Posterior cingulate gyrus (tissue), 11 donors: ENCODE data around the gene ACP6.
"Not testable (repeated sequence)": the region's sequence is repeated elsewhere in the genome, so short reads cannot be mapped to it uniquely, and the experiment has no call there.

Source experiments
- DNase-seq, 10 donors: peaks; one replicate each; pipeline versions ENCODE4 v3.0.0 to v3.0.0-alpha.2; 2020 to 2021; ENCODE audit warnings: mixed read lengths in 3 of 10
- intact Hi-C: fragments of 100-400 bp; cut with DNase I; formaldehyde crosslinking; loops from one replicate; pipeline ENCODE4 v1.15.1; 2023

The ACP6 gene

DNA sequence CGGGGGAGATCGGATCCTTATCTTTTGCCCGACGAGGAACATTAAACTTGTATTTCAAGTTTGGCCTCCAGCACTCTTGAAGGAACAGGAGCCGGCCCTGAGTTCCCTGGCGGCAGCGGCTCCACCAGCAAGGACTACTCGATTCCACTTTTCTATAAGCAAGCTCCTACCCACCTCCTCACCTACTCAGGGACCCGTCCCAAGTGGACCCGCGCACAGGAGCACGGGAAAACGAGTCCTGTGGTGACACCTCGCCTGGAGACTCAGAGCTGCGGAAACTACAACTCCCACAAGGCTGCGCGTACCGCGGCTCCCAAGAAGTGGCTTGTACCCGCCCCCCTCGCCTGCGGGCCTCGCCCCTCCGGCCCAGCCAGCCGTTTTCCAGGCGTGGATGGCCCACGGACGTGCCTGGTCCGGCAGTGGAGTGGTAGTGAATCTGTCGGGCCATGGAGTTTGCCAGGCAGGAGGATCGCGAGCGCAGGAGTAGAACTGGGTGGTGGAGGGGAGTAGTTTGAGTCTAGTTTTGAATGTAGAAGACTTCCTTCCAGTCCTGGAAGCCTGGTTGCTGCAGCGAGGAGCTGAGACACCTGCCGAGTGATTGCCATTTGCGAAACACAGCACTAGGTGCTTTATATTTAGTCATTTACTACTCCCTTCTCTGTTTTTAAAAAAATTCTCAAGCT, at the start of gene ACP6:
Gene ACP6 (minus strand): TSS at position 206 of the 683 bp plus-strand sequence. CDS start 476 bp downstream, outside the sequence.
- intact Hi-C loops: no loop called here

DNA sequence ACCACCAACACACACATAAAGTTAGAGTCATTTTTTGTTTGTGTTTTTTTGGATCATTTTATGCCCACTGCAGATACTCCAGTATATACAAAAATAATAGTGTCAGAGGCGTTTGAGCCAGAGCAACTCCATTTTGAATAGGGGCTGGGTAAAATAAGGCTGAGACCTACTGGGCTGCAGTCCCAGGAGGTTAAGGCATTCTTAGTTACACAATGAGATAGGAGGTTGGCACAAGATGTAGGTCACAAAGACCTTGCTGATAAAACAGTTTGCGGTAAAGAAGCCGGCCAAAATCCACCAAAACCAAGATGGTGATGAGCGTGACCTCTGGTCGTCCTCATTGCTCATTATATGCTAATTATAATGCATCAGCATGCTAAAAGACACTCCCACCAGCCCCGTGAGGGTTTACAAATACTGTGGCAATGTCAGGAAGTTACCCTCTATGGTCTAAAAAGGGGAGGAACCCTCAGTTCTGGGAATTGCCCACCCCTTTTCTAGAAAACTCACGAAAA, 49.4 kb upstream of the ACP6 start:
- DNase-seq: no peak
- intact Hi-C loops: loop anchor here (10.0 kb wide), 1 partner anchor 165 kb away; no protein-coding TSS in a partner anchor

More for the DNA sequence above, at the start of gene ACP6:
- DNase-seq: peak; percentile 89 to 100 (median 97)

DNA sequence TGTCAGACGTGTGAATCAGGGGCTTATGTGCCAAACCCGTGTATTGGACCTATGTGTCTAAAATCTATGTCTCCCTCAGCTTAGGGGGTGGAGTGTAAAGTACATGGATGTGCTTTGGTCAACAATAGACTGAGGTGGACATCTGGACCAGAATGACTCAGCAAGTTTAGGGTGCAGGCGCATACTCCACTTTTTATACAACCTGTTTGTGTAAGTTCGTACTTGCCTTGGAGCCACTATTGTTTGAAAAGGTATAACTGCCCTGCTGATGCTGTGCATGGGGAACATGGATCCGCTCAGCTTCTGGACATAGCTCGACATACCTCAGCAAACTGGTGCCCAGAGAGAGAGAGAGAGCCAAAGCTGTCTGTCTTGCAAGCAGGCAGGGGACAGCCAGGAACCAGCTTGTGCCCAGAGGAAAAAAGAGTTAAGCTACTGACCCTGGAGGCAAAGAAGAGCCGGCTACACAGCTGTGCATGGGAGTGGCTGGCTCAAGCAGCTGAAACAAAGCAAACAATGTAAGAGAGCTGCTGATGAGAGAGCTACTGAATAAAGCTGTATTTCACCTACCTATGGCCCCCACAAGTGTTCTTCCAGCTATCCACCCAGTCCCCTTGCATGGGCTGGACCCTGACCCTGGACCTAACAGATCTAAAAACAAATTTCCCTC, 48.8 kb upstream of the ACP6 start:
- DNase-seq: no peak

DNA sequence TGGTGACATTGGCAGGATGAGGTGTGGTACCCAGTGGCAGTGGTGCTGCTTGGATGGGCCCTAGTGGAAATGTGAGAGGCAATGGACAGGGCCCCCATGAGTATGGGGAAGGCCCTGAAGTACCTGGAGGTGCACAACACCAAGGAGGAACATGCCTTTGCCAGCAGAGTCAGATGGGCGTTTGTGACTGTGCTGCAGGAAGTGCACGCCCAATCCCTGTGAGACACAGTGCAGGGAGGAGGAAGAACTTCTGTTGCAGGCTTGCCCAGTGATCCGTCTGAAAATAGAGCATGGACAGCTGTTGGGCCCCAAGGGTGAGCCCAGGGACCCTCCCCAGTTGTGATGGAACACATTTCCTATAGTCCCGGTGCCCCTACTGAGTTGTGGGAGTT, 47.4 kb upstream of the ACP6 start:
- intact Hi-C loops: no loop called here
- no peak for DNase-seq

More for the DNA sequence above, 48.8 kb upstream of the ACP6 start:
- intact Hi-C loops: no loop called here

DNA sequence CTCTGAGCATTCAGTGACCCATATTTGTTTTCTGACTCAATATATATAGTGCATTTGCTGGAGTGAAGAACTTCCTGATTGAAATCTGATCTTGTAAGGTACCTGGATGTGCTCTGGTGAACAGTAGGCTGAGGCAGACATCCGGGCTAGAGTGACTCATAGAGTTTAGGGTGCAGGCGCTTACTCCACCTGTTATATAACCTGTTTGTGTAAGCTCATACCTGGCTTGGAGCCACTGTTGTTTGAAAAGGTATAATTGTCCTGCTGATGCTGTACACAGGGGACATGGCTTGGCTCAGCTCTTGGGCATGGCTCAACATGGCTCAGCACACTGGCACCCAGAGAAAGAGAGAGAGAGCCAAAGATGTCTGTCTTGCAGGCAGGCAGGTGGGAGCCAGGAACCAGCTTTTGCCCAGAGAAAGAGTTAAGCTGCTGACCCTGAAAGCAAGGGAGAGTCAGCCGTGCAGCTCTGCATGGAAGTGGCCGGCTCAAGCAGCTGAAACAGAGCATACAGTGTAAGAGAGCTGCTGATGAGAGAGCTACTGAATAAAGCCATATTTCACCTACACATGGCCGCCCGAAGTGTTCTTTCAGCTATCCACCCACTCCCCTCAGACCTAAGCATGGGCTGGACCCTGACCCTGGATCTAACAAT, 46.9 kb upstream of the ACP6 start:
- DNase-seq: no peak
- intact Hi-C loops: no loop called here

DNA sequence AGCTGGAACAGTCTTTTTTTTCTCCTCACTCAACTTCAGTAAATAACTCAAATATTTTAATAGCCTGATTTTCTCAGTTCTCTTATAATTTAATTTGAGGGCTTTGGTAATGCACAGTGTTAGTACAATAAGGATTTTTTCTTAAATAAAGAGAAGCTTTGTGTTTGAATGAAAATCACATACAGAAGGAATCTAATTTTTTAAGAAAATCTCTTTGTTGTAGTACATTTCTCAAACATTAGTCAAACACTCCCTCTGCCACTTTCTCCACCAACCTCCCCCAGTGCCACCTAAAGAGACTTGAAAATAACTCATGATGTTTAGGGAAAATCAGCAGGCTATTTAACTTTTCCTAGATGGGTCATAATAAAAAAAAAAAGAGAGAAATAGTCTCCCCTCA, 42.3 kb upstream of the ACP6 start:
- intact Hi-C loops: no loop called here
- DNase-seq: no peak

DNA sequence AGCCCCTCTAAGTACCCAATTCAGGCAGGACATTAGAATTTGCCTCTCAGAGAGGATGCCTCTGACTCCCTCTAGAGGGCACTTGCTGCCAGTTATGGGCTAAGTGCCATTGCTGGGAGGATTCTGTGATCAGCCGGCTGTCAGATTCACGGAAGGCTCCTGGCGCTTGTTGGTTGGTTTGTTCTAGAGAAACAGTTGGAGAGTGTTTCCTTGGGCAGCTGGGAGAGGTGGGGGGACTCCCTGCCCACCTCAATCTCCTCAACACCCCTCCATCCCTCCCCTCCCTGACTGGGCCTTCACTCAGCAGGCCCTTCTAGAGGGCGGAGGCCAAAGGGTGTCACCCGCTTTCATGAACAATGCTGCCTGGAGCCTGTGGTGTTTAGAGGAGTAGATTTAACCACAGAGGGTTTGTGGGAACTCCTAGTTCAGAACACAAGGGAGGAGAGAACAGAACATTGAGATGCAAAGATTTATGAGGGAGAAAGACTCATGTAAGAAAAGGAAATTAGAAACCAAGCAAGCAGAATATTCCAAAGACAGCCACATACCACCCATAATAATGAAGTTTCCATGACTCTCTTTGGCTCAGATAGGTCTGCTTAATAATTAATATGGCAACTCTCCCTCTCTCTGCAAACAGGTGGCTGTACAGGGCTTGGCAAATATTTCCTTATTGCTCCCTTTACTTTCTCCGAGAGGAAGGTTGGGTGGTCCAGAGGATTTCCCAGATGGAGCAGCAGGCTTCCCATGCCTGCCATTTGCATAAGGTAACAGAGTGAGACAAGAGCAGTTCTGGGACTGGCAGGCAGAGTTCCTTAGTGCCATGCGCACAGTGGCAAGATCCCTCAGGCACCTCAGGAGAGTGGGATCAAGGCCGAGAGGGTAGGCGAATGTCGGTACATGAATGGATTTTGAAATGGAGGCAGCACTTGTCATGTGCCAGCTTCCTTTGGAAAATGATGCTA, 30.0 kb upstream of the ACP6 start:
- peak in 8 of 10 donors; percentile 28 to 93 (median 67) for DNase-seq
- intact Hi-C loops: no loop called here

DNA sequence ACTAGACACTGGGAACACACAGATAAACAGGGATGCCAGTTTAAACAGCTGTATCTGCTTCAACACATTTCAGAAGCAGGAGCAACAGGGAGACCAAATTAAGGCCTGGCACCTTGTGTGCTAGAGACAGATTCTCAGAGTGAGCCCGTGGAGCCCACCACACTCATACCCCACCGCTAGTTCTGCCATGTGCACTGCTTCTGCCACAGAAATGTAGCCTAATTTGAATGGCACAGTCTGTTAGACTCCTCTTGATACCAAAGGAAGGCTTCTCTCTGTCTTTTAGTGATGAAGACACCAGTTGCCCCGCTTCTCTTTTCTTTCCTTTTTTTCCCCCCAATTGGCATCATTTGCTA, 29.3 kb upstream of the ACP6 start:
- intact Hi-C loops: no loop called here
- no peak for DNase-seq

DNA sequence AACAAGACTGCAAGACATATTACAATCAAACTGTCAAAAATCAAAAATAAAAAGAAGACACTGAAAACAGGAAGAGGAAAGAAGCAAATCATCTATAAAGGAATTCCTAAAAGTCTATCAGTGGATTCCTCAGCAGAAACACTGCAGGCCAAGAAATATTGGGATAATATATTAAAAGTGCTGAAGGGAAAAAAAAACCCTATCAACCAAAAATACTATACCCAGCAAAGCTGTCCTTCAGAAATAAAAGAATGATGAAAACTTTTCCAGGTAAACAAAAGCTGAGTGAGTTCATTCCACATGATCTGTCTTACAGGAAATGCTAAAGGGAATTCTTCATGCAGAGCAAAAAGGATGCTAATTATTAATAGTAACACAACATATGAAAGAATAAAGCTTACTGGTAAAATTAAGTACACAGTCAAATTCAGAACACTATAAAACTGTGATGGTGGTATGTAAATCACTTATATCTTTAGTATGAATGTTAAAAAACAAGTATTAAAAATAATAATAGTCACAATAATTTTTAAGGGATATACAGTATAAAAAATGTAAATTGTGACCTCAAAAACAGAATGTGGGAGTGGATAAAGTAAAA, 12.9 kb upstream of the ACP6 start:
- DNase-seq: no peak
- intact Hi-C loops: no loop called here

DNA sequence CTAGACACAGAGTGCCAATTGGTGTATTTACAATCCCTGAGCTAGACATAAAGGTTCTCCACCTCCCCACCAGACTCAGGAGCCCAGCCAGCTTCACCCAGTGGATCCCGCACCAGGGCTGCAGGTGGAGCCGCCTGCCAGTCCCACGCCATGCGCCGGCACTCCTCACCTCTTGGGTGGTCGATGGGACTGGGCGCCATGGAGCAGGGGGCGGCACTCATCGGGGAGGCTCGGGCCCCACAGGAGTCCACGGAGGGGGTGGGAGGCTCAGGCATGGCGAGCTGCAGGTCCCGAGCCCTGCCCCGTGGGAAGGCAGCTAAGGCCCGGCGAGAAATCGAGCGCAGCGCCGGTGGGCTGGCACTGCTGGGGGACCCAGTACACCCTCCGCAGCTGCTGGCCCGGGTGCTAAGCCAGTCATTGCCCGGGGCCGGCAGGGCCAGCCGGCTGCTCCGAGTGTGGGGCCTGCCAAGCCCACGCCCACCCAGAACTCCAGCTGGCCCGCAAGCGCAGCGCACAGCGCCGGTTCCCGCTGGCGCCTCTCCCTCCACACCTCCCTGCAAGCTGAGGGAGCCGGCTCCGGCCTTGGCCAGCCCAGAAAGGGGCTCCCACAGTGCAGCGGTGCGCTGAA, 10.4 kb upstream of the ACP6 start:
- intact Hi-C loops: not testable (repeated sequence)

DNA sequence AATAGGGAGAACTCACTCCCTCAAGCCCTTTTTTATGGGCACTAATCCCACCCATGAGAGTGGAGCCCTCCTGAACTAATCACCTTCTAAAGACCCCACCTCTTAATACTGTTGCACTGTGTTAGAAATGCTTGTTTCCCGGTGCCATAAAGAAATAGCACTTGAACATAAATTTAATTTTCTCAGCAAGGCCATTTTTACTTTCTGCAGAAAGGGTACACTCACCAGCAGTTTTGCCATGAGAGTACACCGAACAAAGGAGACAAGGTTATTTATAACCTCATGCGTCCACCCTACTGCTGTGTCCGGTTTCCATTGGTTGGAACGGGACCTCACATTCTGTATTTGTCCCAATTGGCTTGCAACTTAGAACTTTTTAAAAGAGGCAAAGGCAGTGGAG, 7.4 kb upstream of the ACP6 start:
- DNase-seq, intact Hi-C loops: not testable (repeated sequence)

More for the DNA sequence above, 10.4 kb upstream of the ACP6 start:
- peak in 1 of 10 donors; percentile 70 for DNase-seq

DNA sequence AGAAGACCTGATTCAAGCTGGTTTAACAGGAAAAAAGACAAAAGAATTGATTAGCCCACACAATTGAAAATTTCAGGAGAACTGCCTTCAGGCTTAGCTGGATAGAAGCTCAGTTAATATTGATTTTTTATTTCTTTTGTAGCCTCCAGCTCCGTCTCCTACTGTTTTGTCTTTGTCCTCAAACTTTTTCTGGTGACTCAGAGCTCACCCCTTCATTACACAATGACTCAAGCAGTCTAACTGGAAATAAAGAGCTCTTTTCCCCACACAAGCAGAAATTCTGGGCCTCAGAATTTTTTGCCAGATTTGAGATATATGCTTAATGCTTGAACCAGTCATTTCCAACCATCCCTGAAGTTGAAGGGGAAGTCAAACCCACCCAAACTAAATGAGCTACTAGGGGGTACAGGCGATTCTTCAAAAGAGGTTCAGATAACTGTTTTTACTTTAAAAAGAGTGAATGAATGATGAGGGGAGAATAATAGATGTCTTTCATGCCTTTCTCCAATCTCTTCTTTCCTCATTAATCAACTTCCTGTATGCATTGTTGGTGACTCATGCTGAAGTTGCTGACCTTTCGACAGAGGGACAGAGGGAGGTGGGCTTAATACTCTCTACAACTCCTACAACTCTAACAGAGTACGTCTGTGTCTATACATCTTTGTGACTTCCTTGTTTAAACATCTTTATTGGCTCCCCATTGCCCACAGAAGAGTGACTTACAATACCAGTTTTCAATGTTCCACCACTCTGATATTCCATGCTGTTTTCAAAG, 6.2 kb upstream of the ACP6 start:
- no peak for DNase-seq
- intact Hi-C loops: no loop called here

DNA sequence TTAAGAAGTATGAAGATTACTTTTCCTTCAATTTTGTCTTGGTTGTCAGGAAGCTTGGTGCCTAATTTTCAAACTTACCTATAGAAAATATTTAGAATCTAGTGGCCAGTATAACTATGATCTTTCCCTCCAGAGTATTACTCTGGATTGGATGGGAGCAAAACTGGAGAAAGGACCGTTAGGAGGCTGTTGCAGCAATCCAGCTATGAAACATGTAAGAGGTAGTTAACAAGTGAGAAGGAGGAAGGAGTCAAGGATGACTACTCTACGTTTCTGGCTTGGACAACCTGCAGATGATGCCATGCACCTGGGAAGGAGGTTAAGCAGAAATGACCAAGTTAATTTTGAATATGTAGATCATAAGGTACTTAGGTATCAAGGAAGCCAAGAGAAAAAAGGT, 3.5 kb upstream of the ACP6 start:
- no peak for DNase-seq
- intact Hi-C loops: no loop called here

DNA sequence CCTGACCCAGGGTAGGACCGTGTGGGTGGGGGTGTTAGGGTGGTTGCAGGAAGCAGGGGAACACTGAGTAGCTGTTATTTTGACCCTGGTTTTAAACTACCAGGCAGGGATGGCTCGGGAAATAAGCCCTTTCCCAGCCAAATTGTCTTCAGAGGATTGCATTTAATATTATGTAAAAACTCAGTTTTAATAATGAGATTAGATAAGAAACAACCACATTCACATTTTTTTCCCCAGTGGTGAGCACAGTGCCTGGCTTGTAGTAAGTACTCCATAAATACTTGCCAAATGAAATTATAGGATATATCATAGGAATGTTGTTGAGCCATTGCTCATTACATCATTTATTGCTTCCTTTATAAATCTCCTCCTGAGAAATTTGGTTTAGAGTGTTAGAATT, 3.1 kb upstream of the ACP6 start:
- intact Hi-C loops: no loop called here
- DNase-seq: no peak

DNA sequence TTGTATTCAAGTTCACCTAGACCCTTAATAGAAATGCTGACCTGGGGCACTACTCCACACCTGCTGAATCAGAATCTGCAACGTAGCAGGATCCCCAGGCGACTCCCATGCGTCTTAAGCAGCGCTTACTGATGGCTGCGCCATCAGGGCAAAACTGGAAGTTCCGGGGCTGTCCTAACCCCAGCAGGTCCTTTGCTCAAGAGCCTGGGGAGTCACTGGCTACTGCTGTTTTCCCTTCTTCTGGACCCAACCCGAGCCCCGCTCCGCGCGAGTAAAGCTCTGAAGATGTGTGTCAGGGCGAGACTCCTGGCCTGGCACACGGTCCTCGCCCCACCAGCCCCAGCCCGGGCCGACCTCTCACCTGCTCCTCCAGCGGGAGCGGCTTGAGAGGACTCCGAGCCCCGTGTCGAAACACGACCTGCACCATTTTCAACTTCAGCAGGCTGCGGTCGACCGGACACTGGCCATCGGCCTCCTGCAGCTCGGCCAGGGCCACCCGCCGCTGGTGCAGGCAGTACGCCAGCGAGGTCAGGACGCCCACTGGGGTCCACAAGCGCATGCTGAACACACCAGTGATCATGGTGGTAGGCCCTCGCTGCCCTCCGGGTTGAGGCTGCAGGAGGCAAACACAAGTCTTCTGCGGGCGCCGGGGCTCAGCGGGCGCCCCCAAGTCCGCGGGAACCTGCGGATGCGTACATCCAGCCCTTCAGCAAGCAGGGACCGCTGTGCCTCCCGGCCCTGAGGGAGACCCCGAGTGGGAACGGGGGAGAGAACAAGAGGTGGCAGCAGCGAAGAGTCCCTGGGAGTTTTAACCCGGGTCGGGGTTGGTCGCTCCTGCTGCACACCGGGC, 630 bp downstream of the ACP6 start:
- intact Hi-C loops: no loop called here
- DNase-seq: peak; percentile 20 to 88 (median 33)

DNA sequence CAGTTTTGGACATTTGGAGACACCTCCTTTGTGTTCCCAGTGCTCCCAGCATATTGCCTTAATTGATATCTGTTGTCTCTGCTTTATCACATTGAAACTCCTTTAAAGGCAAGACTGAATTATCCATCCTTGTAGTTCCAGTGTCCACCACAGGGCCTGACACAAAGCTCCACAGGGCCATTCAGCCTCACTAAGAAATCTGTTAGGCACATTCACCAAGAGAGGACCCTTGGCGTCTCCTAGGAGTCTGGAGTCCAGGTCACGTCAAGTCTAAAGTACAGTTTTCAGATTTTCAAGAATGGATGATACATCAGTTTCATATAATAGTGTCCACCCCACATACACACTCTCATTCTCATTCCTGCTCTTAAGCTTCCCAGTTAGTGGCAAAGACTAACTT, 4.8 kb downstream of the ACP6 start:
- intact Hi-C loops: no loop called here
- DNase-seq: no peak

DNA sequence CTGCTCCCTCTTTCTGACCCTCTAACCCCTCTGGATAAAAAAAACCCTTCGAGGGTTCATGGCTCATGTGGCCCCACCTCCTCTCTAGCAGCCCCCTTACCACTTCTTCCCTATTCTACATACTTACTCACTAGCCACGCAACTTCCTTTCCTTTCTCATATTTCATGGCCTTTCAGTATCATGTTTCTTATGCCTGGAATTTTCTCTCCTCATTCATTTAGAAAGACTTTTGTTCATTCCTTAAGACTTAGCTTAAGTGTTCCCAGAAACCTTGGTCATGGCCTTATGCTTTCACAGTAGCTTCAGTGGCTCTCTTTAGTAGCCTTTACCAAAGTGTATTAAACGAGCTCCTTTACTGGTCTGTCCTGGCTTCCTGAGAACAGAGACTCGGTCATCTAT, 6.1 kb downstream of the ACP6 start:
- intact Hi-C loops: no loop called here
- DNase-seq: no peak

DNA sequence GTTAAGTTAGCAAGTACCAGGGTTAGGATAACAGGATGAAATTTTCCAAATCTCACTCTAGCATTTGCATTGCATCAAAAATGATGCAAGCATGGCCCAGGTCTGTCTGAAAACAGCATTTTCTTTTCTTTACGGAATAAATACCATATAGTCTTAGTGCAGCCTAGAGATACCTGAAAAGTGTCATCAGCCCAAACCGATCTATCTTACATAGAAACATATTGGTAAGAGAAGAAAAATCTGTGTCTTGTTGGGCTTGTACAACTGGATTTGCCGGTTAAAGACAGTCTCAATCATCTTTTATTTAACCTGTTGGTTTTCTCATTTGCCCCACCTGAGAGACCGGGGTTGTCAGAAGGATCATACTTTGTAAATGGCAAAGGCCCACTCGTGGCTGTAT, 15.8 kb downstream of the ACP6 start:
- intact Hi-C loops: no loop called here
- DNase-seq: no peak
